ENCODE results near the gene UGT1A6.

- TF ChIP-seq CTCF (CRISPR knock-in tag; IDR thresholded peaks at IDR 0.05) (no peak), TAF1 (CRISPR knock-in tag; IDR thresholded peaks at IDR 0.05) (no peak), ZNF232 (CRISPR knock-in tag; IDR thresholded peaks at IDR 0.05; ENCODE audit: borderline replicate concordance) (no peak), POLR2A (IDR thresholded peaks at IDR 0.05; ENCODE audit: insufficient read depth in 1 of 2, low read depth in 2 of 2, low read length in 2 of 2) (no peak), MAX (IDR thresholded peaks at IDR 0.05) (no peak), ZFX (CRISPR knock-in tag; IDR thresholded peaks at IDR 0.05; ENCODE audit: low read depth) (no peak), POLR2AphosphoS5 (IDR thresholded peaks at IDR 0.05; ENCODE audit: low read depth, low read length) (no peak)
- TF ChIP-seq, protein P1, sequence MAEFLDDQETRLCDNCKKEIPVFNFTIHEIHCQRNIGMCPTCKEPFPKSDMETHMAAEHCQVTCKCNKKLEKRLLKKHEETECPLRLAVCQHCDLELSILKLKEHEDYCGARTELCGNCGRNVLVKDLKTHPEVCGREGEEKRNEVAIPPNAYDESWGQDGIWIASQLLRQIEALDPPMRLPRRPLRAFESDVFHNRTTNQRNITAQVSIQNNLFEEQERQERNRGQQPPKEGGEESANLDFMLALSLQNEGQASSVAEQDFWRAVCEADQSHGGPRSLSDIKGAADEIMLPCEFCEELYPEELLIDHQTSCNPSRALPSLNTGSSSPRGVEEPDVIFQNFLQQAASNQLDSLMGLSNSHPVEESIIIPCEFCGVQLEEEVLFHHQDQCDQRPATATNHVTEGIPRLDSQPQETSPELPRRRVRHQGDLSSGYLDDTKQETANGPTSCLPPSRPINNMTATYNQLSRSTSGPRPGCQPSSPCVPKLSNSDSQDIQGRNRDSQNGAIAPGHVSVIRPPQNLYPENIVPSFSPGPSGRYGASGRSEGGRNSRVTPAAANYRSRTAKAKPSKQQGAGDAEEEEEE (CRISPR knock-in tag; IDR thresholded peaks at IDR 0.05; ENCODE audit: borderline replicate concordance): no peak
Observed at GRCh38 chr2:233668605-233669260, 24.0 kb upstream of the UGT1A6 start.

Data from HepG2 (cell line).